ENCODE data around the gene GRWD1. TPM values are rescaled to one million over a fixed set of nuclear protein-coding genes. Genes with fewer than 3 reads are reported as not detected.

GRWD1 gene
- total and polyA plus RNA-seq, 10 of the 15 experiments (the other 5 are each of a cell fraction or from before 2014, with no cell fraction given): 1.4 to 103 (median 30.7) TPM

GRCh38 chr19:48455908-48456562 lies 10.3 kb downstream of the GRWD1 start:
- no peak overlapping the region for H2AFZ ChIP-seq (ENCODE audit: control insufficient read depth, low read depth, low read length)
- H3K4me1 ChIP-seq (ENCODE audit: control insufficient read depth, insufficient read depth, low read length): no peaks in the 10 kb centered on the region; the same call in 1 of the 2 replicates
- FAIRE-seq (no peak), ATAC-seq (peak; percentile 59), DNase-seq (ENCODE audit: low read depth, low spot score) (no peak)
- RAD21 ChIA-PET (ENCODE audit: unreplicated experiment): interaction anchor here (0.9 kb wide), 1 partner anchor 92 kb away, joined by 3 read pairs; the partner anchor contains the start of genes SYNGR4 and TMEM143
- H3K79me2 ChIP-seq (ENCODE audit: control insufficient read depth, insufficient read depth, low read length): no peaks in the 10 kb centered on the region; the same call in 1 of the 2 replicates
- SMC1A ChIA-PET (ENCODE audit: uncharacterized antibody, unreplicated experiment): interaction anchor here (1.1 kb wide), 1 partner anchor 34 kb away, joined by 4 read pairs; no protein-coding TSS in a partner anchor
- CTCF ChIA-PET: interaction anchor here (1.0 to 1.1 kb wide), 2 partner anchors 33 to 64 kb away, joined by 3 read pairs; partner anchors contain the start of gene KDELR1
- H3K9ac ChIP-seq (ENCODE audit: control insufficient read depth, insufficient read depth, low read length): no peak overlapping the region
- TF ChIP-seq MEF2B (IDR thresholded peaks at IDR 0.05; ENCODE audit: partially characterized antibody, poor library complexity, severe bottlenecking) (peak; percentile 81), NR2F1 (conservative IDR thresholded peaks at IDR 0.05) (peak; percentile 52), ZBTB40 (IDR thresholded peaks at IDR 0.05; ENCODE audit: borderline replicate concordance) (no peak)
- peaks cover 17 to 18% of the 10 kb centered on the region in 2 experiments for H3K36me3 ChIP-seq (ENCODE audit: control insufficient read depth in 2 of 2, insufficient read depth in 2 of 2, low read length in 1 of 2)
- POLR2A ChIA-PET: interaction anchor here (1.0 kb wide), 1 partner anchor 10 kb away, joined by 5 read pairs; no protein-coding TSS in a partner anchor
- H3K27me3 ChIP-seq (replicated peaks in 1 of 2; ENCODE audit: control insufficient read depth in 2 of 2, insufficient read depth in 2 of 2, low read length in 1 of 2): no peaks in the 10 kb centered on the region
- 64% methylated on average over 11 of the region's 11 CpGs for WGBS (ENCODE audit: insufficient coverage, insufficient replicate concordance, low lambda C conversion rate, missing lambda C conversion rate)
- in situ Hi-C loops (cut with MboI) (no loop called here), intact Hi-C loops (cut with micrococcal nuclease; ENCODE audit: unreplicated experiment) (no loop called here)
- H3K4me3 ChIP-seq: no peak overlapping the region
- H3K4me2 ChIP-seq (ENCODE audit: control insufficient read depth, insufficient read depth): 0 out of 2 replicates have a peak overlapping the region, but pooled peaks have one; percentile 9
- BruUV-seq (replicated peaks): no TSS peak
- no peak overlapping the region for H3K27ac ChIP-seq (ENCODE audit: control insufficient read depth, insufficient read depth)
- H4K20me1 ChIP-seq (ENCODE audit: control insufficient read depth, insufficient read depth): no peaks in the 10 kb centered on the region
- H3K9me3 ChIP-seq (replicated peaks; ENCODE audit: control insufficient read depth, insufficient read depth, low read length): no peaks in the 10 kb centered on the region

All from GM12878 (cell line).